HG03097 (cell line): Measurements from ENCODE around the gene ENTREP1.

ENCODE experiments used
- ATAC-seq: cut with Tn5 transposase; IDR thresholded peaks from one replicate; pipeline ENCODE4 v1.9.1; 2021; ENCODE audit not compliant: unreplicated experiment, low FRiP score

ENTREP1 gene

GRCh38 chr9:69319324-69320025 is 5.5 kb upstream of the ENTREP1 start:
- no peak for ATAC-seq

- ATAC-seq = no peak
Measured at GRCh38 chr9:69322256-69322655, 2.8 kb upstream of the ENTREP1 start.

GRCh38 chr9:69323861-69324260 is 1.2 kb upstream of the ENTREP1 start:
- ATAC-seq = no peak

GRCh38 chr9:69325409-69326212 is 596 bp downstream of the ENTREP1 start:
- ATAC-seq = peak; percentile 29

GRCh38 chr9:69326261-69326660 is 1.2 kb downstream of the ENTREP1 start:
- no peak for ATAC-seq

- ATAC-seq = no peak
Measured at GRCh38 chr9:69330580-69330979, 5.6 kb downstream of the ENTREP1 start.

GRCh38 chr9:69331444-69331843 is 6.4 kb downstream of the ENTREP1 start:
- ATAC-seq = no peak

- ATAC-seq = no peak
Measured at GRCh38 chr9:69332067-69332685, 7.2 kb downstream of the ENTREP1 start.

GRCh38 chr9:69333716-69334115 is 8.7 kb downstream of the ENTREP1 start:
- ATAC-seq = no peak

- ATAC-seq = no peak
Measured at GRCh38 chr9:69334317-69334716, 9.3 kb downstream of the ENTREP1 start.

- no peak for ATAC-seq
Measured at GRCh38 chr9:69339620-69340019, 14.6 kb downstream of the ENTREP1 start.

GRCh38 chr9:69340631-69341030 is 15.6 kb downstream of the ENTREP1 start:
- no peak for ATAC-seq

GRCh38 chr9:69342769-69343168 is 17.8 kb downstream of the ENTREP1 start:
- ATAC-seq = no peak

GRCh38 chr9:69344459-69344858 is 19.4 kb downstream of the ENTREP1 start:
- ATAC-seq = no peak

GRCh38 chr9:69346596-69347390 is 21.8 kb downstream of the ENTREP1 start:
- ATAC-seq = no peak

- no peak for ATAC-seq
Measured at GRCh38 chr9:69347607-69348006, 22.6 kb downstream of the ENTREP1 start.

- ATAC-seq = no peak
Measured at GRCh38 chr9:69351227-69351626, 26.2 kb downstream of the ENTREP1 start.

GRCh38 chr9:69355232-69355631 is 30.2 kb downstream of the ENTREP1 start:
- no peak for ATAC-seq

GRCh38 chr9:69357030-69357775 is 32.2 kb downstream of the ENTREP1 start:
- no peak for ATAC-seq

GRCh38 chr9:69357821-69358220 is 32.8 kb downstream of the ENTREP1 start:
- ATAC-seq = no peak
